Measurements from ENCODE around the gene VPS36.
"Not testable (repeated sequence)": the region's sequence is repeated elsewhere in the genome, so short reads cannot be mapped to it uniquely, and the experiment has no call there.

The VPS36 gene

GRCh38 chr13:52480677-52481428 lies 30.4 kb upstream of the VPS36 start:
- H3K27me3 ChIP-seq (ENCODE audit: insufficient read depth, low read length, poor library complexity, severe bottlenecking); H3F3A ChIP-seq (ENCODE audit: low read depth); H4K20me1 ChIP-seq (ENCODE audit: insufficient read depth, low read length, poor library complexity, severe bottlenecking); H3K9me3 ChIP-seq (ENCODE audit: insufficient read depth, low read depth, low read length); H3K4me2 ChIP-seq (ENCODE audit: low read depth, low read length, poor library complexity, severe bottlenecking); H3K4me1 ChIP-seq (ENCODE audit: insufficient read depth, low read length, poor library complexity, severe bottlenecking); H3K79me2 ChIP-seq (ENCODE audit: insufficient read depth, low read length); H2AFZ ChIP-seq (ENCODE audit: low read length); H3K9me2 ChIP-seq (replicated peaks; ENCODE audit: low read depth, low read length); H3K4me3 ChIP-seq (ENCODE audit: low read length, poor library complexity, severe bottlenecking); H3K9ac ChIP-seq (ENCODE audit: low read depth, low read length, poor library complexity, severe bottlenecking): not testable (repeated sequence)
- peaks cover 15% of the 10 kb centered on the region for H3K36me3 ChIP-seq (ENCODE audit: insufficient read depth, low read length)

DNA sequence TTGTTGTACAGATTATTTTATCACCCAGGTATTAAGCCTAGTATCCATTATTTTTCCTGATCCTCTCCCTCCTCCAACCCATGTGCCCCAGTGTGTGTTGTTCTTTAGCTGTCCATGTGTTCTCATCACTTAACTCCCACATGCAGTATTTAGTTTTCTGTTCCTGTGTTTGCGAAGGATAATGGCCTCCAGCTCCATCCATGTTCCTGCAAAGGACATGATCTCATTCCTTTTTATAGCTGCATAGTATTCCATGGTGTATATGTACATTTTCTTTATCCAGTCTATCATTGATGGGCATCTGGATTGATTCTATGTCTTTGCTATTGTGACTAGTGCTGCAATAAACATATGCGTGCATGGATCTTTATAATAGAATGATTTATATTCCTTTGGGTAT lies 18.1 kb upstream of the VPS36 start:
- H3K9me2 ChIP-seq (replicated peaks; ENCODE audit: low read depth, low read length); H3K27me3 ChIP-seq (ENCODE audit: insufficient read depth, low read length, poor library complexity, severe bottlenecking); H2AFZ ChIP-seq (ENCODE audit: low read length); H3K9me3 ChIP-seq (ENCODE audit: insufficient read depth, low read depth, low read length); H3F3A ChIP-seq (ENCODE audit: low read depth); H3K9ac ChIP-seq (ENCODE audit: low read depth, low read length, poor library complexity, severe bottlenecking); H3K4me2 ChIP-seq (ENCODE audit: low read depth, low read length, poor library complexity, severe bottlenecking); H3K4me3 ChIP-seq (ENCODE audit: low read length, poor library complexity, severe bottlenecking): not testable (repeated sequence)
- Histone ChIP-seq H4K20me1 (ENCODE audit: insufficient read depth, low read length, poor library complexity, severe bottlenecking) (peaks cover 53% of the 10 kb centered on the region), H3K4me1 (ENCODE audit: insufficient read depth, low read length, poor library complexity, severe bottlenecking) (peaks cover 20% of the 10 kb centered on the region), H3K79me2 (ENCODE audit: insufficient read depth, low read length) (peaks cover 83% of the 10 kb centered on the region), H3K36me3 (ENCODE audit: insufficient read depth, low read length) (peaks cover 84% of the 10 kb centered on the region)

DNA sequence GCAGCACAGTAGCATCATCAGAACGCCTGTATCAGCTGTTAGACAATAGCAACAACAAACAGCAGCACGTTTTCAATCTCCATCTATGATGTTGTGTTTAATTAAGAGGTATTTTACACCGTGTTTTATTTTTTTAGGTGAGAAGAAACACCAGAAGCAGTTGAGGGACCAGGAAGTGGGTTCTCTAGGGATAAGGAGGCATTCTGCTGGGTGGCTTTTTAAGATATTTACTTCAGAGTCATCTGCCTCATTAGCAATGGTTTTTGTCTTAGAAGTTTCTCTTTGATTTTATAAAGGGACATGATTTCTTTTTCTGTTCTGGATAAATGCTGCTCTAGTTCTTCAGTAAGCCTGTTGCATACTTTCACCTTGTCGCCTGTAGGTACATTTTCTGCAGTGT lies 13.1 kb upstream of the VPS36 start:
- H3K36me3 ChIP-seq (ENCODE audit: insufficient read depth, low read length), result peaks cover 85% of the 10 kb centered on the region

DNA sequence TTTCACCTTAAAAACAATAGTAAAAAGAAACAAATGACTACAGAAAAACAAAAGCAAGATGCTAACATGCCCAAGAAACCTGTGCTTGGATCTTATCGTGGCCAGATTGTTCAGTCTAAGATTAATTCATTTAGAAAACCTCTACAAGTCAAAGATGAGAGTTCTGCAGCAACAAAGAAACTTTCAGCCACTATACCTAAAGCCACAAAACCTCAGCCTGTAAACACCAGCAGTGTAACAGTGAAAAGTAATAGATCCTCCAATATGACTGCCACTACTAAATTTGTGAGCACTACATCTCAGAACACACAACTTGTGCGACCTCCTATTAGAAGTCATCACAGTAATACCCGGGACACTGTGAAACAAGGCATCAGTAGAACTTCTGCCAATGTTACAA lies 10.8 kb upstream of the VPS36 start:
- peaks cover 88% of the 10 kb centered on the region for H4K20me1 ChIP-seq (ENCODE audit: insufficient read depth, low read length, poor library complexity, severe bottlenecking)
- H3K4me1 ChIP-seq (ENCODE audit: insufficient read depth, low read length, poor library complexity, severe bottlenecking), result peaks cover 78% of the 10 kb centered on the region
- no peaks in the 10 kb centered on the region for H3K27me3 ChIP-seq (ENCODE audit: insufficient read depth, low read length, poor library complexity, severe bottlenecking)
- H3F3A ChIP-seq (ENCODE audit: low read depth), result peaks cover 5% of the 10 kb centered on the region
- H3K9ac ChIP-seq (ENCODE audit: low read depth, low read length, poor library complexity, severe bottlenecking), result peak overlapping the region; percentile 42
- H3K79me2 ChIP-seq (ENCODE audit: insufficient read depth, low read length), result peaks cover 100% of the 10 kb centered on the region
- H3K36me3 ChIP-seq (ENCODE audit: insufficient read depth, low read length), result peaks cover 68% of the 10 kb centered on the region
- TF ChIP-seq EZH2phosphoT487 (IDR thresholded peaks at IDR 0.05; ENCODE audit: borderline replicate concordance) (no peak), CTCF (conservative IDR thresholded peaks at IDR 0.05; ENCODE audit: low read length) (no peak)
- no peaks in the 10 kb centered on the region for H3K9me3 ChIP-seq (ENCODE audit: insufficient read depth, low read depth, low read length)
- no peak overlapping the region for H2AFZ ChIP-seq (ENCODE audit: low read length)
- H3K9me2 ChIP-seq (replicated peaks; ENCODE audit: low read depth, low read length), result no peaks in the 10 kb centered on the region
- peak overlapping the region; percentile 76 for H3K4me3 ChIP-seq (ENCODE audit: low read length, poor library complexity, severe bottlenecking)
- peak overlapping the region; percentile 84 for H3K4me2 ChIP-seq (ENCODE audit: low read depth, low read length, poor library complexity, severe bottlenecking)

More for the DNA sequence above, 13.1 kb upstream of the VPS36 start:
- Histone ChIP-seq H2AFZ (ENCODE audit: low read length) (no peak overlapping the region), H3K27me3 (ENCODE audit: insufficient read depth, low read length, poor library complexity, severe bottlenecking) (no peaks in the 10 kb centered on the region), H3K9me2 (replicated peaks; ENCODE audit: low read depth, low read length) (no peaks in the 10 kb centered on the region), H3K4me2 (ENCODE audit: low read depth, low read length, poor library complexity, severe bottlenecking) (peak overlapping the region; percentile 84), H3K9me3 (ENCODE audit: insufficient read depth, low read depth, low read length) (no peaks in the 10 kb centered on the region), H3F3A (ENCODE audit: low read depth) (peaks cover 5% of the 10 kb centered on the region), H4K20me1 (ENCODE audit: insufficient read depth, low read length, poor library complexity, severe bottlenecking) (peaks cover 78% of the 10 kb centered on the region), H3K4me1 (ENCODE audit: insufficient read depth, low read length, poor library complexity, severe bottlenecking) (peaks cover 61% of the 10 kb centered on the region), H3K9ac (ENCODE audit: low read depth, low read length, poor library complexity, severe bottlenecking) (peak overlapping the region; percentile 42), H3K4me3 (ENCODE audit: low read length, poor library complexity, severe bottlenecking) (peak overlapping the region; percentile 76), H3K79me2 (ENCODE audit: insufficient read depth, low read length) (peaks cover 99% of the 10 kb centered on the region)
- TF ChIP-seq EZH2phosphoT487 (IDR thresholded peaks at IDR 0.05; ENCODE audit: borderline replicate concordance), result no peak
- TF ChIP-seq CTCF (conservative IDR thresholded peaks at IDR 0.05; ENCODE audit: low read length), result no peak
